ENCODE data around the gene ATXN1.

The ATXN1 gene

DNA sequence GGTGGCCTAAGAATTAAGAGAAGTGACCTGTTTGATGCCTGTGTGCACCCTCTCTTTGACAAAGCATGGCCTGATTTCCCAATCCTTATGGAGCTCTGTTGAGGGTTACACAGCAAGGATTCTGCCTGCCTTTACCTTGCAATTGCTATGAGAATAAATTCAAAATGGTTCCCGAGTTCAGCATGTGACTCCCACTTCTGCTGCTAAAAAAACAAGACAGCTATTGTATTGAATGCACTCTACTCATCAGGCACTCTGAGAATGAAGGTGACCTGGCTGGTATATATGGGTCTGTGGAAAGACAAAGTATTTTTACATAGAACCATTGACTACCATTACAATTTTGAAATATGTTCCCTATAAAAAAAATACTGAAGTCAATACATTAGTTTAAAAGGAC lies 190.3 kb downstream of the ATXN1 start:
- Histone ChIP-seq H3K4me3 (ENCODE audit: insufficient read depth in 1 of 2, low read depth in 1 of 2, low read length in 2 of 2) (no peak overlapping the region), H2BK120ac (ENCODE audit: low read depth, low read length) (no peak overlapping the region), H2AK5ac (ENCODE audit: low read length, severe bottlenecking) (no peak overlapping the region), H3K14ac (ENCODE audit: low read length in 2 of 2) (no peak overlapping the region), H2AFZ (ENCODE audit: low read depth, low read length) (no peak overlapping the region), H3K4me2 (ENCODE audit: low read length, poor library complexity, severe bottlenecking) (no peak overlapping the region), H3K27ac (ENCODE audit: low read length, poor library complexity, severe bottlenecking) (no peak overlapping the region), H2BK15ac (ENCODE audit: low read depth, poor library complexity, severe bottlenecking) (no peak overlapping the region), H3K9ac (ENCODE audit: low read length) (no peak overlapping the region), H3K4ac (ENCODE audit: low read depth in 1 of 2, low read length in 2 of 2) (no peak overlapping the region), H2BK12ac (ENCODE audit: low read length in 2 of 2) (no peak overlapping the region), H2BK5ac (ENCODE audit: low read depth, low read length, poor library complexity, severe bottlenecking) (no peak overlapping the region), H3K23ac (ENCODE audit: low read length in 2 of 2) (no peak overlapping the region), H3K4me1 (ENCODE audit: control insufficient read depth, insufficient read depth, low read depth, low read length) (no peaks in the 10 kb centered on the region), H3K18ac (ENCODE audit: low read depth in 1 of 2, low read length in 2 of 2) (no peak overlapping the region), H3K36me3 (ENCODE audit: control insufficient read depth in 1 of 2, insufficient read depth in 2 of 2, low read depth in 1 of 2, low read length in 2 of 2) (peaks cover 0 to 11% of the 10 kb centered on the region in 2 experiments), H3K27me3 (ENCODE audit: control insufficient read depth in 1 of 2, insufficient read depth in 1 of 2, low read length in 2 of 2) (no peaks in the 10 kb centered on the region), H4K8ac (ENCODE audit: low read length) (no peak overlapping the region), H4K91ac (ENCODE audit: low read length) (no peak overlapping the region), H3K79me1 (replicated peaks; ENCODE audit: low read length, poor library complexity, severe bottlenecking) (peaks cover 5% of the 10 kb centered on the region), H3K9me3 (ENCODE audit: control insufficient read depth, low read length) (no peaks in the 10 kb centered on the region)
- no CpG with 5 or more reads among the region's 1 CpG for WGBS
- no peak for DNase-seq

DNA sequence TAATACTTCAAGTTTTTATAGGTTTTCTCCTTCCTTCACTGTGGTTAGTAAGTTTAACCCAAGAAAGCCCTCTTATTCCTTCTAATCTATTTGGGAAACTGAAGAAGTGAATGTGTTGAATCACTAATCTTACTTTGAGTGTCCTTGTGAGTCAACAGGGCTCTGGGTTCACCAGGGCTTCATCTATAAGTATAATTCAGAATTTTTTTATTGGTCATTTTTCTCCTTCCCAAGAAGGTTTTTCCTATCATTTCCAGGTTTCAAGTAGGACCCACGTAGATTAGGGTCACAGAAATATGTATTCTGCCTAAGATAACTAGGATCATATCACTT lies 191.1 kb downstream of the ATXN1 start:
- no peak overlapping the region for H2BK120ac ChIP-seq (ENCODE audit: low read depth, low read length)
- H3K4me2 ChIP-seq (ENCODE audit: low read length, poor library complexity, severe bottlenecking): no peak overlapping the region
- H3K27me3 ChIP-seq (ENCODE audit: control insufficient read depth in 1 of 2, insufficient read depth in 1 of 2, low read length in 2 of 2): no peaks in the 10 kb centered on the region
- peaks cover 4% of the 10 kb centered on the region for H3K79me1 ChIP-seq (replicated peaks; ENCODE audit: low read length, poor library complexity, severe bottlenecking)
- no peak overlapping the region for H3K18ac ChIP-seq (ENCODE audit: low read depth in 1 of 2, low read length in 2 of 2)
- no peaks in the 10 kb centered on the region for H3K9me3 ChIP-seq (ENCODE audit: control insufficient read depth, low read length)
- no peak overlapping the region for H2AK5ac ChIP-seq (ENCODE audit: low read length, severe bottlenecking)
- H3K27ac ChIP-seq (ENCODE audit: low read length, poor library complexity, severe bottlenecking): no peak overlapping the region
- H2BK15ac ChIP-seq (ENCODE audit: low read depth, poor library complexity, severe bottlenecking): no peak overlapping the region
- H3K4me3 ChIP-seq (ENCODE audit: insufficient read depth in 1 of 2, low read depth in 1 of 2, low read length in 2 of 2): no peak overlapping the region
- no peak overlapping the region for H2BK5ac ChIP-seq (ENCODE audit: low read depth, low read length, poor library complexity, severe bottlenecking)
- H3K23ac ChIP-seq (ENCODE audit: low read length in 2 of 2): no peak overlapping the region
- no peak for DNase-seq
- H3K36me3 ChIP-seq (ENCODE audit: control insufficient read depth in 1 of 2, insufficient read depth in 2 of 2, low read depth in 1 of 2, low read length in 2 of 2): peaks cover 0 to 11% of the 10 kb centered on the region in 2 experiments
- WGBS: no CpG with 5 or more reads among the region's 1 CpG
- H4K8ac ChIP-seq (ENCODE audit: low read length): no peak overlapping the region
- no peak overlapping the region for H2BK12ac ChIP-seq (ENCODE audit: low read length in 2 of 2)
- no peaks in the 10 kb centered on the region for H3K4me1 ChIP-seq (ENCODE audit: control insufficient read depth, insufficient read depth, low read depth, low read length)
- H2AFZ ChIP-seq (ENCODE audit: low read depth, low read length): no peak overlapping the region
- H3K4ac ChIP-seq (ENCODE audit: low read depth in 1 of 2, low read length in 2 of 2): no peak overlapping the region
- H3K14ac ChIP-seq (ENCODE audit: low read length in 2 of 2): no peak overlapping the region
- no peak overlapping the region for H3K9ac ChIP-seq (ENCODE audit: low read length)
- no peak overlapping the region for H4K91ac ChIP-seq (ENCODE audit: low read length)

DNA sequence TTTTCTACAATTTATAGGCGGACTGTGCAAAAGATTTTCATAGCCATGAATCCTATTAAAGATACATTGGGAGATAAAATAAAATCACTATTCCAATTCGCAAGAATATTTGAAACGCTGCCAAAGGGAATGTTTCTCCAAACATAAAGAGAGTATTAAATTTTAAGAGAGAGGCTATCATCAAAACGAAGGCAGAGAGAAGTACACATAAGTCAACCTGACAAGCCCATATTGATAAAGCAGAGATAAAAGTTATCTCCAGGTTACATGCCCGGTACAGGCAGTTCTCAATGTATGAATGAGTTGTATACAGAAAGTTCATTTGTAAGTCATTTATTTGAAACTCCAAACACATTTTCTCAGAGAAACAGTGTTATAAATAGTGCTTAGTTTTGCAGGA lies 193.1 kb downstream of the ATXN1 start:
- Histone ChIP-seq H4K91ac (ENCODE audit: low read length) (no peak overlapping the region), H3K4me3 (ENCODE audit: insufficient read depth in 1 of 2, low read depth in 1 of 2, low read length in 2 of 2) (no peak overlapping the region), H3K18ac (ENCODE audit: low read depth in 1 of 2, low read length in 2 of 2) (no peak overlapping the region), H3K4me2 (ENCODE audit: low read length, poor library complexity, severe bottlenecking) (no peak overlapping the region), H3K4ac (ENCODE audit: low read depth in 1 of 2, low read length in 2 of 2) (no peak overlapping the region), H3K9ac (ENCODE audit: low read length) (no peak overlapping the region), H3K27ac (ENCODE audit: low read length, poor library complexity, severe bottlenecking) (no peak overlapping the region), H3K27me3 (ENCODE audit: control insufficient read depth in 1 of 2, insufficient read depth in 1 of 2, low read length in 2 of 2) (no peaks in the 10 kb centered on the region), H3K23ac (ENCODE audit: low read length in 2 of 2) (no peak overlapping the region), H2BK12ac (ENCODE audit: low read length in 2 of 2) (no peak overlapping the region), H3K14ac (ENCODE audit: low read length in 2 of 2) (no peak overlapping the region), H3K9me3 (ENCODE audit: control insufficient read depth, low read length) (no peaks in the 10 kb centered on the region), H2AFZ (ENCODE audit: low read depth, low read length) (no peak overlapping the region), H4K8ac (ENCODE audit: low read length) (no peak overlapping the region), H2AK5ac (ENCODE audit: low read length, severe bottlenecking) (no peak overlapping the region), H3K36me3 (ENCODE audit: control insufficient read depth in 1 of 2, insufficient read depth in 2 of 2, low read depth in 1 of 2, low read length in 2 of 2) (peaks cover 0 to 13% of the 10 kb centered on the region in 2 experiments), H3K4me1 (ENCODE audit: control insufficient read depth, insufficient read depth, low read depth, low read length) (no peaks in the 10 kb centered on the region), H2BK5ac (ENCODE audit: low read depth, low read length, poor library complexity, severe bottlenecking) (no peak overlapping the region), H2BK120ac (ENCODE audit: low read depth, low read length) (no peak overlapping the region), H3K79me1 (replicated peaks; ENCODE audit: low read length, poor library complexity, severe bottlenecking) (peaks cover 1% of the 10 kb centered on the region), H2BK15ac (ENCODE audit: low read depth, poor library complexity, severe bottlenecking) (no peak overlapping the region)
- no peak for DNase-seq
- no CpG with 5 or more reads among the region's 5 CpGs for WGBS

DNA sequence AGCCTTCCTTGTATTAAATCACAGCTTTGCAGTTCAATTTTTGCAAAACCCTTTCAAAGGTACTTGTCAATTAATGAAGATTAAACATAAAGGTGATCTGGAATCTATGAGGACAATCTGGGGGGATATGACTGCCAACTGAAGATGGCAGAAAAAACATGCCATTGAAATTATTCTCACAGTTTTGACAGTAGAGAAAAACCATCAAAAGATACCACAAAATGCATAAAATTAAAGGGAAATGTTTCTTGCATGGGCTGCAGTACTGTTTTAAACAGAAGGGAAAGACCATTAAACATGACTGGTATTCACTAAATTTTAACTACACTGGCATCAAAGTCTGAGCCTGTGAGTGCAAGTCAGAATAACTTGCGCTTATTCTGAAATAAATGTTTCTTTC lies 194.2 kb downstream of the ATXN1 start:
- Histone ChIP-seq H3K27ac (ENCODE audit: low read length, poor library complexity, severe bottlenecking) (no peak overlapping the region), H3K9ac (ENCODE audit: low read length) (no peak overlapping the region), H2BK120ac (ENCODE audit: low read depth, low read length) (no peak overlapping the region), H2BK15ac (ENCODE audit: low read depth, poor library complexity, severe bottlenecking) (no peak overlapping the region), H3K23ac (ENCODE audit: low read length in 2 of 2) (no peak overlapping the region), H2AFZ (ENCODE audit: low read depth, low read length) (no peak overlapping the region), H3K18ac (ENCODE audit: low read depth in 1 of 2, low read length in 2 of 2) (no peak overlapping the region), H4K8ac (ENCODE audit: low read length) (no peak overlapping the region), H3K79me1 (replicated peaks; ENCODE audit: low read length, poor library complexity, severe bottlenecking) (peaks cover 1% of the 10 kb centered on the region), H3K4ac (ENCODE audit: low read depth in 1 of 2, low read length in 2 of 2) (no peak overlapping the region), H3K4me1 (ENCODE audit: control insufficient read depth, insufficient read depth, low read depth, low read length) (no peaks in the 10 kb centered on the region), H4K91ac (ENCODE audit: low read length) (no peak overlapping the region), H3K4me3 (ENCODE audit: insufficient read depth in 1 of 2, low read depth in 1 of 2, low read length in 2 of 2) (no peak overlapping the region), H3K4me2 (ENCODE audit: low read length, poor library complexity, severe bottlenecking) (no peak overlapping the region), H2BK5ac (ENCODE audit: low read depth, low read length, poor library complexity, severe bottlenecking) (no peak overlapping the region), H3K14ac (ENCODE audit: low read length in 2 of 2) (no peak overlapping the region), H2AK5ac (ENCODE audit: low read length, severe bottlenecking) (no peak overlapping the region), H2BK12ac (ENCODE audit: low read length in 2 of 2) (no peak overlapping the region), H3K9me3 (ENCODE audit: control insufficient read depth, low read length) (no peaks in the 10 kb centered on the region), H3K36me3 (ENCODE audit: control insufficient read depth in 1 of 2, insufficient read depth in 2 of 2, low read depth in 1 of 2, low read length in 2 of 2) (peaks cover 0 to 10% of the 10 kb centered on the region in 2 experiments), H3K27me3 (ENCODE audit: control insufficient read depth in 1 of 2, insufficient read depth in 1 of 2, low read length in 2 of 2) (no peaks in the 10 kb centered on the region)
- DNase-seq: no peak
- WGBS: no CpG with 5 or more reads among the region's 1 CpG
